Common myeloid progenitor, CD34-positive (primary cell): ENCODE results near the gene NFYC.

Experiments used
- CTCF ChIA-PET: fragments of 350-600 bp; sonication (Branson Sonifier 250); formaldehyde crosslinking; loops from one replicate; lab custom pipeline; 2021; ENCODE audit warnings: antibody characterized with exemption; lab: Charles Lee
- POLR2A ChIA-PET: fragments of 350-600 bp; sonication (Branson Sonifier 250); formaldehyde crosslinking; loops from one replicate; lab custom pipeline; 2021; ENCODE audit warnings: antibody characterized with exemption; lab: Charles Lee
- DNase-seq, 3 donors: peaks; one replicate each; pipeline versions ENCODE4 v3.0.0 to v3.0.0-alpha.2; 2013
- H3K27ac ChIP-seq, 2 experiments: 1 replicate in 1 of 2; 2 replicates in 1 of 2; pipeline ENCODE4 v1.7.0; 2013; ENCODE audit warnings: inconsistent platforms in 2 of 2, low read length in 2 of 2, mild to moderate bottlenecking in 2 of 2, low read depth in 1 of 2, moderate library complexity in 1 of 2; ENCODE audit not compliant: severe bottlenecking in 2 of 2, insufficient read depth in 1 of 2, poor library complexity in 1 of 2
- H3K27me3 ChIP-seq, 5 experiments: replicated peaks in 2 of 5; 1 replicate in 3 of 5; 2 replicates in 2 of 5; pipeline versions ENCODE4 v1.6.1 to v1.7.0; 2013; ENCODE audit warnings: low read length in 4 of 5, mild to moderate bottlenecking in 2 of 5, moderate library complexity in 2 of 5, inconsistent platforms in 1 of 5; ENCODE audit not compliant: insufficient read depth in 5 of 5, control insufficient read depth in 4 of 5
- H3K36me3 ChIP-seq, 4 experiments: 1 replicate in 2 of 4; 2 replicates in 2 of 4; pipeline versions ENCODE4 v1.6.1 to v1.7.0; 2013; ENCODE audit warnings: low read length in 3 of 4, control low read depth in 1 of 4, mild to moderate bottlenecking in 1 of 4; ENCODE audit not compliant: control insufficient read depth in 4 of 4, insufficient read depth in 4 of 4
- H3K4me1 ChIP-seq, 4 experiments: 1 replicate in 3 of 4; 2 replicates in 1 of 4; pipeline versions ENCODE4 v1.6.1 to v1.7.1; 2013; ENCODE audit warnings: low read length in 3 of 4, mild to moderate bottlenecking in 3 of 4, control low read depth in 1 of 4, inconsistent platforms in 1 of 4, moderate library complexity in 1 of 4; ENCODE audit not compliant: control insufficient read depth in 4 of 4, insufficient read depth in 4 of 4; ENCODE audit errors: control extremely low read depth in 1 of 4
- H3K4me3 ChIP-seq, 7 experiments: 1 replicate in 4 of 7; 2 replicates in 3 of 7; pipeline versions ENCODE4 v1.5.1 to v1.7.0; 2013; ENCODE audit warnings: mild to moderate bottlenecking in 7 of 7, low read length in 6 of 7, moderate library complexity in 6 of 7, inconsistent platforms in 2 of 7, low read depth in 2 of 7, control low read depth in 1 of 7; ENCODE audit not compliant: insufficient read depth in 4 of 7, control insufficient read depth in 1 of 7; ENCODE audit errors: extremely low read depth in 1 of 7
- H3K9me3 ChIP-seq, 5 experiments: 1 replicate in 4 of 5; 2 replicates in 1 of 5; pipeline versions ENCODE4 v1.6.1 to v1.7.1; 2013; ENCODE audit warnings: low read length in 4 of 5, mild to moderate bottlenecking in 2 of 5, inconsistent platforms in 1 of 5, low read depth in 1 of 5, moderate library complexity in 1 of 5; ENCODE audit not compliant: control insufficient read depth in 4 of 5, insufficient read depth in 2 of 5; ENCODE audit errors: control extremely low read depth in 1 of 5
- WGBS: methylation state at CpG from one replicate; pipeline ENCODE4 v1.1.5; 2013; ENCODE audit not compliant: insufficient coverage; 5-methylcytosine and 5-hydroxymethylcytosine counted together

NFYC gene

DNA sequence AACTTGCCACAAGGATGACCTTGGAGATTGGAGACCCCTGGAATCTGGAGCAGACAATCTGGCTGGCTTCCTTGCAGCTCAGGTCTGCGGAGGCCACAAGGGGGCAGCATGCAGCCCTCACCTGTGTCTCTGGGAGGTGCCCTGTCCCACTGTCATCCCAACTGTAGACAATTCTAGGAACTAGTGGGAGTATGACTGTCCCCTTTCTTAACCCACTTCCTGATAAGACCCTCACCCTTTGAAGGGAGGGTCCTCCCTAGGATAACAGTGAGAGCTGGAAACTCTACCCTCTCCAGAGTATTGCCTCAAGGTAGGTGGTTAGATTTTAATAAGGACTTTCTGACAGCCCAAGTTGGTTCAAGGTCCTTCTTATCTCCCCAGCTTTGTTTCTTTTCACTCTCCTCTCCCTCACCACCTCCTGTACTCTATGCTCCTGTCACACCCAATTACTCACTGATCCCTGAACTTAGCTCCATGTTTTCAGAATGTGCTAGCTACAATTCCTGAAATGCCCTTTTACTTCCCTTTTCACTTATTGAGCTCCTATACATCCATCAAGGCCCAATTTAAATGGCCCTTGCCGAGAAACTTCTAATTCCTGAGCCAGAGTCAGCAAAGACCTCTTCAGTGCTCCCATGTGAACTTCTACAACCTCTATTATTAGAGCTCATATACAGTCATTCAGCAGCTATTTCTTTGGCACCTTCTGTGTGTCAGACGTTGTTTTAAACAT is 82.9 kb downstream of the NFYC start:
- Histone ChIP-seq H3K4me1 (peaks cover 8 to 14% (median 12%) of the 10 kb centered on the region in 4 experiments), H3K36me3 (peaks cover 0 to 38% (median 19%) of the 10 kb centered on the region in 4 experiments), H3K27ac (no peak overlapping the region), H3K9me3 (peaks cover 0 to 11% (median 6%) of the 10 kb centered on the region in 5 experiments), H3K27me3 (no peaks in the 10 kb centered on the region), H3K4me3 (no peak overlapping the region)
- ChIA-PET CTCF (interaction anchor here (0.7 to 12.3 kb wide), 39 partner anchors 8 to 488 kb away, joined by 3 to 321 read pairs (median 5); partner anchors contain the start of gene CITED4), POLR2A (no interaction called here)
- WGBS: 17% methylated on average over 2 of the region's 3 CpGs
- DNase-seq: peak; percentile 49 to 63 (median 56)

GRCh38 chr1:40776236-40777072 is 85.0 kb downstream of the NFYC start:
- CTCF ChIA-PET: interaction anchor here (0.9 to 12.3 kb wide), 9 partner anchors 11 to 174 kb away, joined by 3 to 321 read pairs (median 8); partner anchors contain the start of gene CITED4
- POLR2A ChIA-PET: no interaction called here
- H3K4me3 ChIP-seq: no peak overlapping the region
- 96% methylated on average over 3 of the region's 4 CpGs for WGBS
- H3K27ac ChIP-seq: no peak overlapping the region
- no peak for DNase-seq
- H3K27me3 ChIP-seq: peaks cover 0 to 4% (median 0%) of the 10 kb centered on the region in 5 experiments
- H3K36me3 ChIP-seq: peaks cover 0 to 24% (median 13%) of the 10 kb centered on the region in 4 experiments
- no peaks in the 10 kb centered on the region for H3K4me1 ChIP-seq
- peaks cover 0 to 11% (median 6%) of the 10 kb centered on the region in 5 experiments for H3K9me3 ChIP-seq

- no CpG with 5 or more reads among the region's 2 CpGs for WGBS
- Histone ChIP-seq H3K4me3 (no peak overlapping the region), H3K4me1 (peaks cover 0 to under 1% (median 0%) of the 10 kb centered on the region in 4 experiments), H3K9me3 (peaks cover 0 to 11% (median 6%) of the 10 kb centered on the region in 5 experiments), H3K27ac (no peak overlapping the region), H3K27me3 (peaks cover 0 to 13% (median 5%) of the 10 kb centered on the region in 5 experiments), H3K36me3 (peaks cover 0 to 16% (median 4%) of the 10 kb centered on the region in 4 experiments)
- DNase-seq: no peak
- CTCF ChIA-PET: interaction anchor here (0.9 to 12.3 kb wide), 4 partner anchors 18 to 173 kb away, joined by 3 to 321 read pairs (median 46); partner anchors contain the start of gene CITED4
- POLR2A ChIA-PET: interaction anchor here (0.6 kb wide), 1 partner anchor 1257 kb away, joined by 3 read pairs; no protein-coding TSS in a partner anchor
These were observed 85.9 kb downstream of the NFYC start for GRCh38 chr1:40777224-40777970.

- CTCF ChIA-PET: interaction anchor here (0.7 to 2.5 kb wide), 7 partner anchors 8 to 170 kb away, joined by 3 to 7 read pairs (median 4); no protein-coding TSS in a partner anchor
- POLR2A ChIA-PET: interaction anchor here (0.8 kb wide), 1 partner anchor 16 kb away, joined by 3 read pairs; no protein-coding TSS in a partner anchor
- Histone ChIP-seq H3K27ac (no peak overlapping the region), H3K4me1 (peaks cover 0 to 18% (median 11%) of the 10 kb centered on the region in 4 experiments), H3K9me3 (peaks cover 0 to 11% (median 6%) of the 10 kb centered on the region in 5 experiments), H3K36me3 (peaks cover 0 to 13% (median 4%) of the 10 kb centered on the region in 4 experiments), H3K27me3 (peaks cover 0 to 39% (median 9%) of the 10 kb centered on the region in 5 experiments), H3K4me3 (no peak overlapping the region)
- 82% methylated on average over 9 of the region's 11 CpGs for WGBS
- DNase-seq: no peak
These were observed 89.4 kb downstream of the NFYC start for GRCh38 chr1:40780678-40781607.

- H3K27ac ChIP-seq: no peak overlapping the region
- POLR2A ChIA-PET: interaction anchor here (0.8 kb wide), 1 partner anchor 16 kb away, joined by 3 read pairs; no protein-coding TSS in a partner anchor
- no peak overlapping the region for H3K4me3 ChIP-seq
- peaks cover 0 to 44% (median 9%) of the 10 kb centered on the region in 5 experiments for H3K27me3 ChIP-seq
- 71% methylated on average over 2 of the region's 2 CpGs for WGBS
- H3K4me1 ChIP-seq: peaks cover 0 to 18% (median 11%) of the 10 kb centered on the region in 4 experiments
- peaks cover 0 to 6% (median 1%) of the 10 kb centered on the region in 4 experiments for H3K36me3 ChIP-seq
- no peak for DNase-seq
- CTCF ChIA-PET: interaction anchor here (1.0 to 2.5 kb wide), 5 partner anchors 9 to 169 kb away, joined by 4 to 7 read pairs (median 6); no protein-coding TSS in a partner anchor
- peaks cover 0 to 9% (median 3%) of the 10 kb centered on the region in 5 experiments for H3K9me3 ChIP-seq
These were observed 90.1 kb downstream of the NFYC start for GRCh38 chr1:40781608-40781971.
